SJCRH30 (cell line): ENCODE results near the gene GLIS2. TPM values are rescaled to one million over a fixed set of nuclear protein-coding genes. Genes with fewer than 3 reads are reported as not detected.

ENCODE experiments used
- DNase-seq, 2 experiments: peaks; one replicate each; pipeline ENCODE4 v3.0.0-alpha.2; 2015 to 2020
- H3K27ac ChIP-seq: fragments of 250-450 bp; sonication (Bioruptor Pico); 2 replicates; pipeline ENCODE4 v1.5.1; 2020; ENCODE audit warnings: mild to moderate bottlenecking, moderate library complexity
- H3K27me3 ChIP-seq: fragments of 250-450 bp; sonication (Bioruptor Pico); 2 replicates; pipeline ENCODE4 v1.5.1; 2020; ENCODE audit warnings: mild to moderate bottlenecking, moderate library complexity
- H3K36me3 ChIP-seq: fragments of 250-450 bp; sonication (Bioruptor Pico); 2 replicates; pipeline ENCODE4 v1.5.1; 2020; ENCODE audit warnings: mild to moderate bottlenecking, moderate library complexity
- H3K4me1 ChIP-seq: fragments of 250-450 bp; sonication (Bioruptor Pico); 2 replicates; pipeline ENCODE4 v1.5.1; 2020; ENCODE audit warnings: mild to moderate bottlenecking, moderate library complexity
- H3K4me3 ChIP-seq: fragments of 250-450 bp; sonication (Bioruptor Pico); 2 replicates; pipeline ENCODE4 v1.5.1; 2020; ENCODE audit warnings: mild to moderate bottlenecking, moderate library complexity
- H3K9me3 ChIP-seq: fragments of 250-450 bp; sonication (Bioruptor Pico); replicated peaks from 2 replicates; pipeline ENCODE4 v1.5.1; 2020; ENCODE audit warnings: mild to moderate bottlenecking, moderate library complexity
- total RNA-seq: library from RNA; depleted of rRNA; stranded (reverse); fragments of >200 nt; shearing (Covaris generic); gene quantifications from 2 replicates; pipeline ENCODE4 v1.2.3, GENCODE V29; 2014

The GLIS2 gene
- total RNA-seq, 1 experiment from 2014 or later = 1.6 TPM

GRCh38 chr16:4369007-4369733 lies 53.3 kb downstream of the GLIS2 start:
- Histone ChIP-seq H3K27me3 (no peaks in the 10 kb centered on the region), H3K4me1 (peaks cover 33% of the 10 kb centered on the region)

GRCh38 chr16:4370151-4370550 lies 54.3 kb downstream of the GLIS2 start:
- Histone ChIP-seq H3K4me1 (peaks cover 38% of the 10 kb centered on the region), H3K9me3 (no peaks in the 10 kb centered on the region), H3K4me3 (no peak overlapping the region), H3K27me3 (no peaks in the 10 kb centered on the region), H3K27ac (peak overlapping the region; percentile 39), H3K36me3 (no peaks in the 10 kb centered on the region)
- DNase-seq = no peak

More at GRCh38 chr16:4369007-4369733, 53.3 kb downstream of the GLIS2 start:
- DNase-seq = no peak
- Histone ChIP-seq H3K4me3 (no peak overlapping the region), H3K27ac (no peak overlapping the region), H3K36me3 (no peaks in the 10 kb centered on the region), H3K9me3 (no peaks in the 10 kb centered on the region)

GRCh38 chr16:4370570-4371356 lies 54.9 kb downstream of the GLIS2 start:
- no peaks in the 10 kb centered on the region for H3K36me3 ChIP-seq
- peak overlapping the region; percentile 39 for H3K27ac ChIP-seq
- no peak overlapping the region for H3K4me3 ChIP-seq
- H3K4me1 ChIP-seq = peaks cover 38% of the 10 kb centered on the region
- peak; percentile 86 for DNase-seq
- H3K9me3 ChIP-seq = no peaks in the 10 kb centered on the region
- no peaks in the 10 kb centered on the region for H3K27me3 ChIP-seq

GRCh38 chr16:4371357-4372000 lies 55.6 kb downstream of the GLIS2 start, which contains the start of gene VASN:
TSS of gene VASN (plus strand) at chr16:4371848. CDS start at chr16:4380878, 9,030 bp downstream.
- H3K4me1 ChIP-seq = peaks cover 38% of the 10 kb centered on the region
- H3K4me3 ChIP-seq = no peak within 1 kb of the TSS
- H3K27ac ChIP-seq = peak within 1 kb of the TSS; percentile 39
- no peaks in the 10 kb centered on the region for H3K9me3 ChIP-seq
- H3K27me3 ChIP-seq = no peaks in the 10 kb centered on the region
- H3K36me3 ChIP-seq = no peaks in the 10 kb centered on the region
- DNase-seq = no peak

- no peak overlapping the region for H3K27ac ChIP-seq
- no peaks in the 10 kb centered on the region for H3K36me3 ChIP-seq
- peaks cover 38% of the 10 kb centered on the region for H3K4me1 ChIP-seq
- H3K27me3 ChIP-seq = no peaks in the 10 kb centered on the region
- no peak for DNase-seq
- no peak overlapping the region for H3K4me3 ChIP-seq
- H3K9me3 ChIP-seq = no peaks in the 10 kb centered on the region
Observed at GRCh38 chr16:4372001-4372577, 56.2 kb downstream of the GLIS2 start.

GRCh38 chr16:4372578-4373355 lies 56.9 kb downstream of the GLIS2 start:
- peak in 1 of 2 experiments; percentile 42 for DNase-seq
- no peaks in the 10 kb centered on the region for H3K36me3 ChIP-seq
- no peak overlapping the region for H3K27ac ChIP-seq
- peaks cover 38% of the 10 kb centered on the region for H3K4me1 ChIP-seq
- H3K27me3 ChIP-seq = no peaks in the 10 kb centered on the region
- no peaks in the 10 kb centered on the region for H3K9me3 ChIP-seq
- no peak overlapping the region for H3K4me3 ChIP-seq

- peak in 1 of 2 experiments; percentile 44 for DNase-seq
- H3K9me3 ChIP-seq = no peaks in the 10 kb centered on the region
- H3K27me3 ChIP-seq = no peaks in the 10 kb centered on the region
- no peaks in the 10 kb centered on the region for H3K36me3 ChIP-seq
- H3K27ac ChIP-seq = no peak overlapping the region; the same call in 1 of the 2 replicates
- peaks cover 38% of the 10 kb centered on the region for H3K4me1 ChIP-seq
- H3K4me3 ChIP-seq = no peak overlapping the region
Observed at GRCh38 chr16:4373356-4373908, 57.6 kb downstream of the GLIS2 start.

GRCh38 chr16:4373909-4374742 lies 58.3 kb downstream of the GLIS2 start:
- H3K27me3 ChIP-seq = no peaks in the 10 kb centered on the region
- peak; percentile 47 to 57 for DNase-seq
- H3K27ac ChIP-seq = no peak overlapping the region; the same call in 1 of the 2 replicates
- H3K4me3 ChIP-seq = no peak overlapping the region
- no peaks in the 10 kb centered on the region for H3K9me3 ChIP-seq
- H3K4me1 ChIP-seq = peaks cover 38% of the 10 kb centered on the region
- no peaks in the 10 kb centered on the region for H3K36me3 ChIP-seq

- peaks cover 30% of the 10 kb centered on the region for H3K4me1 ChIP-seq
- no peak overlapping the region for H3K4me3 ChIP-seq
Observed at GRCh38 chr16:4375717-4376116, 59.9 kb downstream of the GLIS2 start.

GRCh38 chr16:4376126-4376892 lies 60.4 kb downstream of the GLIS2 start:
- no peak for DNase-seq
- Histone ChIP-seq H3K27ac (no peak overlapping the region), H3K4me3 (no peak overlapping the region), H3K9me3 (no peaks in the 10 kb centered on the region), H3K36me3 (no peaks in the 10 kb centered on the region), H3K4me1 (peaks cover 24% of the 10 kb centered on the region), H3K27me3 (no peaks in the 10 kb centered on the region)

More at GRCh38 chr16:4375717-4376116, 59.9 kb downstream of the GLIS2 start:
- no peaks in the 10 kb centered on the region for H3K36me3 ChIP-seq
- no peak overlapping the region for H3K27ac ChIP-seq
- no peaks in the 10 kb centered on the region for H3K9me3 ChIP-seq
- H3K27me3 ChIP-seq = no peaks in the 10 kb centered on the region
- no peak for DNase-seq

- Histone ChIP-seq H3K27me3 (no peaks in the 10 kb centered on the region), H3K4me1 (peaks cover 22% of the 10 kb centered on the region), H3K36me3 (no peaks in the 10 kb centered on the region), H3K27ac (no peak overlapping the region), H3K4me3 (no peak overlapping the region), H3K9me3 (no peaks in the 10 kb centered on the region)
- no peak for DNase-seq
Observed at GRCh38 chr16:4376893-4377572, 61.2 kb downstream of the GLIS2 start.

GRCh38 chr16:4377573-4378154 lies 61.8 kb downstream of the GLIS2 start:
- no peaks in the 10 kb centered on the region for H3K36me3 ChIP-seq
- DNase-seq = no peak
- H3K27me3 ChIP-seq = no peaks in the 10 kb centered on the region
- H3K4me1 ChIP-seq = peaks cover 19% of the 10 kb centered on the region
- no peaks in the 10 kb centered on the region for H3K9me3 ChIP-seq
- no peak overlapping the region for H3K4me3 ChIP-seq
- H3K27ac ChIP-seq = no peak overlapping the region
